Mucosa of descending colon (tissue), 3 donors: ENCODE results near the gene ASB7. TPM values are rescaled to one million over a fixed set of nuclear protein-coding genes. Genes with fewer than 3 reads are reported as not detected.

Source experiments
- ATAC-seq: fragments of 200-7000 bp; cut with Tn5 transposase; one replicate; pipeline ENCODE4 v1.9.1; 2020; ENCODE audit warnings: mild to moderate bottlenecking, moderate library complexity
- DNase-seq, 3 donors: peaks; one replicate each; pipeline ENCODE4 v3.0.0-alpha.2; 2020
- H3K36me3 ChIP-seq: fragments of 200-600 bp; one replicate; pipeline ENCODE4 v1.8.0; 2021; ENCODE audit warnings: low read depth, mild to moderate bottlenecking
- H3K4me1 ChIP-seq: fragments of 200-600 bp; one replicate; pipeline ENCODE4 v1.8.0; 2021; ENCODE audit warnings: low read depth, mild to moderate bottlenecking
- H3K4me3 ChIP-seq: fragments of 200-600 bp; one replicate; pipeline ENCODE4 v1.8.0; 2021; ENCODE audit warnings: mild to moderate bottlenecking
- H3K9me3 ChIP-seq: fragments of 200-600 bp; one replicate; pipeline ENCODE4 v1.8.0; 2021; ENCODE audit warnings: mild to moderate bottlenecking
- intact Hi-C, 2 donors: fragments of 100-400 bp; cut with DNase I in 1 of 2; cut with micrococcal nuclease in 1 of 2; formaldehyde crosslinking; loops; one replicate each; pipeline versions ENCODE4 v1.11.0 to v1.11.1; 2022; cut with DNase I, micrococcal nuclease
- total RNA-seq, 3 donors: library from RNA; stranded (reverse); fragmentation: NEBNext Ultra II Directional in 2 of 3; extraction: Animal tissue kit (Norgen Biotek cat#: 25700) in 2 of 3; gene quantifications; one replicate each; pipeline versions ENCODE4 v1.2.1 to v1.2.4, GENCODE V29; 2021 to 2023
- TF ChIP-seq, protein P1 (sequence below): fragments of 200-600 bp; IDR thresholded peaks from one replicate; pipeline ENCODE4 v1.8.0; 2022; ENCODE audit warnings: antibody characterized with exemption, mild to moderate bottlenecking
- donor health status: DM: no; HTN: no; CAD: no; lungs with moderate emphysema.
- donor health status: DM: no; HTN: no; CAD: no.
- donor health status: DM: no; HTN: yes; CAD: no.

The ASB7 gene
- total RNA-seq, 3 donors from 2014 or later = 20.1 to 23.5 (median 22.2) TPM

DNA sequence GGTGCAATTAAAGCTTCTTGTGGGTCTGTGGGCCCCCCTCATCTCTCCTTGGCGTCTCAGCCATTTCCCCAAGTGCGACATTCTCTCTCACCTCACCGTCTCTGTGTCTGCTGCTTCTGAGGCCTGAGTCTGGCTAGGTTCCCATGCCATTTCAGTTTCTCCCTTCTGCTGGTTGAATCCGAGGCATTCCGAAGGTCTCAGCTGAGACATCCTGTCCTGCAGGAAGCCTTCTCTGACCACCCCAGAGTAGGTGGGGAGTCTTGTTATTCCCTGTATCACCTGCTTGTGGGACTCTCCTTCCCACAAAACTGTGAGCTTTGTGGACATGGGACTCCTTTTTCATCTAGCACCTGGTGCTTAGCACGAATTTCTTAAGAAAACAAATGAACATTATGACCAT is 78.3 kb downstream of the ASB7 start:
- no peak for DNase-seq
- no peaks in the 10 kb centered on the region for H3K9me3 ChIP-seq
- no peak for ATAC-seq
- no peaks in the 10 kb centered on the region for H3K36me3 ChIP-seq
- no peaks in the 10 kb centered on the region for H3K4me1 ChIP-seq
- intact Hi-C loops = no loop called here
- no peak overlapping the region for H3K4me3 ChIP-seq
- TF ChIP-seq, protein P1, sequence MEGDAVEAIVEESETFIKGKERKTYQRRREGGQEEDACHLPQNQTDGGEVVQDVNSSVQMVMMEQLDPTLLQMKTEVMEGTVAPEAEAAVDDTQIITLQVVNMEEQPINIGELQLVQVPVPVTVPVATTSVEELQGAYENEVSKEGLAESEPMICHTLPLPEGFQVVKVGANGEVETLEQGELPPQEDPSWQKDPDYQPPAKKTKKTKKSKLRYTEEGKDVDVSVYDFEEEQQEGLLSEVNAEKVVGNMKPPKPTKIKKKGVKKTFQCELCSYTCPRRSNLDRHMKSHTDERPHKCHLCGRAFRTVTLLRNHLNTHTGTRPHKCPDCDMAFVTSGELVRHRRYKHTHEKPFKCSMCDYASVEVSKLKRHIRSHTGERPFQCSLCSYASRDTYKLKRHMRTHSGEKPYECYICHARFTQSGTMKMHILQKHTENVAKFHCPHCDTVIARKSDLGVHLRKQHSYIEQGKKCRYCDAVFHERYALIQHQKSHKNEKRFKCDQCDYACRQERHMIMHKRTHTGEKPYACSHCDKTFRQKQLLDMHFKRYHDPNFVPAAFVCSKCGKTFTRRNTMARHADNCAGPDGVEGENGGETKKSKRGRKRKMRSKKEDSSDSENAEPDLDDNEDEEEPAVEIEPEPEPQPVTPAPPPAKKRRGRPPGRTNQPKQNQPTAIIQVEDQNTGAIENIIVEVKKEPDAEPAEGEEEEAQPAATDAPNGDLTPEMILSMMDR = no peak

DNA sequence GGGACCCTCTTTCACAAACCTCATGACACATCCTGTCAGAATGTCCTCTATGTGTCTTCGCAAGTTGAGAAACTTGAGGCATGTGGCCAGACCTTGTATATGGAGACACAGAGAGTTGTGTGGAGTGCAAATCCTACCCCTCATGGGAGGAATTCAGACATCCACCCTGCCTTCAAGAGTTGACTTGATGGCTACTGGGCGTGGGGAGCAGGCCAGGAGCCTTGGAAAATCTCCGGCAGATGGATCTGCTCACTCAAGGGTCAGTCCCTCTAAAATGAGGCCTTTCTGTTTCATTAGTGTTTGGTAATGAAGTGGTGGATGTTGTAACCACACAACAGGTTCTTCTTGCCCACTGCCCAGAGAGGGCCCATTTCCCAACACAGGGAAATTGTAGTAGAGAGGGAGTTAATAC is 79.0 kb downstream of the ASB7 start:
- Histone ChIP-seq H3K9me3 (no peaks in the 10 kb centered on the region), H3K4me1 (no peaks in the 10 kb centered on the region), H3K36me3 (no peaks in the 10 kb centered on the region), H3K4me3 (no peak overlapping the region)
- DNase-seq (no peak), ATAC-seq (no peak)
- intact Hi-C loops = no loop called here
- TF ChIP-seq, protein P1 = no peak

DNA sequence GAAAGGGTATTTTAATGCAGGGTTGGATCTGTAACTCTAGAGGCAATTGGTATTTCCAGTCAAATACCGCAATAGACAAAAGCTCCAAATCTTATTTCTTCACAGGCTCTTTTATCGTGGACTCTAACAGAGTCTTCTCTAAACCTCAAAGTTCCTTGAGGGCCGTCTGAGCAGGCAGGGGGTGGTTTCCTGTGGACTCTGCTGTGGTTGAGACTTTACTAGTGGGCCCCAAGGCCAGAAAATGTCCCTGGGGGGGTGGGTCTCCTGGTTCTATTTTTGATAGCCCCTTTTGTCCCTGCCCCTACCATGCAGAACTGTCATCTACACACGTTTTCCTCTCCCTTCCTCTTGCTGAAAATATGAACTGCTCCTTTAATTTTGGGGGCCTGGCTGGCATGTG is 80.1 kb downstream of the ASB7 start:
- intact Hi-C loops = no loop called here
- no peak for DNase-seq
- TF ChIP-seq, protein P1 = no peak
- ATAC-seq = no peak
- H3K4me3 ChIP-seq = no peak overlapping the region
- H3K9me3 ChIP-seq = no peaks in the 10 kb centered on the region
- no peaks in the 10 kb centered on the region for H3K4me1 ChIP-seq
- H3K36me3 ChIP-seq = no peaks in the 10 kb centered on the region

DNA sequence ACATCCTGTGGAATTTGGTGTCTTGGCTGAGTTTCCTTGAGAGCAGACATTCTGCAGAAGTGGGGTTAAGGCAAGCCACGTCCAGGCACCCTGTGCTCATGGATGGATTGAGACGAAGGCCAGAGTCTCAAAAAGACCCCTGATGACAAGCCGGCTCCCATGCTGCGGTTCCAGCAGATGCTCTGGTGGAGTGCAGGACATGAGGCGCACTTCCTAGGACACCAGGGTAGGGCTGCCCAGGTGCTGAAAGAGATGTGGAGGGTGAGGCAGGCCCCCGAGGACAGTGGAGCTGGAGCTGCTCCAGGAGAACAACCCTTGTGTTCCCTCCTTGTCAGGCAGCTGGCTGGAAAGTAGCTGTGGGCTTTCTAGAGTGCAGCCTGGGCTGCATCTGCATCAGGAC is 81.0 kb downstream of the ASB7 start:
- ATAC-seq = no peak
- Histone ChIP-seq H3K9me3 (no peaks in the 10 kb centered on the region), H3K36me3 (no peaks in the 10 kb centered on the region), H3K4me3 (no peak overlapping the region), H3K4me1 (no peaks in the 10 kb centered on the region)
- intact Hi-C loops = no loop called here
- DNase-seq = no peak
- TF ChIP-seq, protein P1 = no peak

DNA sequence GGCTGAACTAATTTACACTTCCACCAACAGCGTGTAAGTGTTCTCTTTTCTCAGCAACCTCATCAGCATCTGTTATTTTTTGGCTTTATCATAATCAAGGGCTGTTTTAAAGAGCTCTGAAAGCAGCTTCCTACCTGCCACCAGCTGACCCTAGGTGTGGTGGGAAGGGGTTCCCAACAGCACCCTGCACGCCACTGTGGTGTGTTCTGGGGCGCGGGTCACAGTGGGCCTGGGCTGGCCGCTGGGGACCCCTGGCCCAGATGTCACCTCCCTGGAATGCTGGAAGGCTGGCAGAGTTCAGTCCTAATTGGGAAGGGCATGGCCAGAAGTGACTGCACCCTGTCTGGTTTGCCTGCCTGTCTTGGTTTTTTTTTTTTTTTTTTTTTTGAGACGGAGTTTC is 82.2 kb downstream of the ASB7 start:
- DNase-seq = no peak
- TF ChIP-seq, protein P1 = no peak
- no peaks in the 10 kb centered on the region for H3K9me3 ChIP-seq
- no peaks in the 10 kb centered on the region for H3K4me1 ChIP-seq
- no peaks in the 10 kb centered on the region for H3K36me3 ChIP-seq
- intact Hi-C loops = no loop called here
- no peak for ATAC-seq
- H3K4me3 ChIP-seq = no peak overlapping the region

DNA sequence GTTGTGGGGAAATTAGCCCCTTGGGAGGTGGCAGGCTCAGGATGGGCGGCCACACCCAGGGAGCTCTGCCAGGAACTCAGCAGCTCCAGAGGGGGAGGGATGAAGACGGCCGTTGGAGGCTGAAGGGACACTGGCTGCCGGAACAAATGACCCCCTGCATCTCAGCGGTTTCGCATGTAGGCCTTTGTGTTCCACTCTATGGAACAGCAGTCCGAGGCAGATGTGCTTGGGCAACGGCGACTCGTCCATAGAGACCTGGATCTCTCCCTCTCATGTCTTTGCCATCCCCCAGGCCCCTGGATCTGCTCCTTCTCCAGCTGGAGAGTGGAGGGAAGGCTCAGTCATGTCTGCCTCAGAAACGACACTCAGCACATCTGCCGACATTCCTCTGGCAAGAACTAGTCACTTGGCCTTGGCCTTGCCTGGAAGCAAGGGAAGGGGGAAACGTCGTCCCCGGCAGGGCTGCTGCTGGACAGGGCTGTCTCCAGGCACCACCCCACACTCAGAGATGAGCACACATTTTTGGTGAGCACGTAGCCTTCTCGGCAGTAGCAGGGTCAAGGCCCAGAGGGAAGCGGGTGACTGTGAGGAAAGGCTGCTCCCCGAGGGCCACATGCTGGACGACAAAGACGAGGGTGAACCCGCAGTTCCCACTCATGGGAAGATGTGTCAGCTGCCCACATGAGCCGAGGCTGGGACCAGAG is 83.8 kb downstream of the ASB7 start:
- Histone ChIP-seq H3K36me3 (no peaks in the 10 kb centered on the region), H3K9me3 (no peaks in the 10 kb centered on the region), H3K4me3 (no peak overlapping the region), H3K4me1 (no peaks in the 10 kb centered on the region)
- DNase-seq (peak in 1 of 3 donors; percentile 62), ATAC-seq (peak; percentile 43)
- TF ChIP-seq, protein P1 = no peak
- intact Hi-C loops = no loop called here
